Occipital lobe (tissue), 2 donors: ENCODE measurements around the gene EEFSEC. TPM values are rescaled to one million over a fixed set of nuclear protein-coding genes. Genes with fewer than 3 reads are reported as not detected.
"Not testable (repeated sequence)": the region's sequence is repeated elsewhere in the genome, so short reads cannot be mapped to it uniquely, and the experiment has no call there.

ENCODE experiments used
- DNase-seq: peaks from one replicate; lab custom pipeline; 2025; lab: John Stamatoyannopoulos, UW
- total RNA-seq: library from RNA; depleted of rRNA; stranded (reverse); fragments of >200 nt; gene quantifications from one replicate; pipeline ENCODE4 v1.2.3, GENCODE V29; 2014

Gene EEFSEC
- total RNA-seq, 1 donor from 2014 or later, result 5.1 TPM

DNA sequence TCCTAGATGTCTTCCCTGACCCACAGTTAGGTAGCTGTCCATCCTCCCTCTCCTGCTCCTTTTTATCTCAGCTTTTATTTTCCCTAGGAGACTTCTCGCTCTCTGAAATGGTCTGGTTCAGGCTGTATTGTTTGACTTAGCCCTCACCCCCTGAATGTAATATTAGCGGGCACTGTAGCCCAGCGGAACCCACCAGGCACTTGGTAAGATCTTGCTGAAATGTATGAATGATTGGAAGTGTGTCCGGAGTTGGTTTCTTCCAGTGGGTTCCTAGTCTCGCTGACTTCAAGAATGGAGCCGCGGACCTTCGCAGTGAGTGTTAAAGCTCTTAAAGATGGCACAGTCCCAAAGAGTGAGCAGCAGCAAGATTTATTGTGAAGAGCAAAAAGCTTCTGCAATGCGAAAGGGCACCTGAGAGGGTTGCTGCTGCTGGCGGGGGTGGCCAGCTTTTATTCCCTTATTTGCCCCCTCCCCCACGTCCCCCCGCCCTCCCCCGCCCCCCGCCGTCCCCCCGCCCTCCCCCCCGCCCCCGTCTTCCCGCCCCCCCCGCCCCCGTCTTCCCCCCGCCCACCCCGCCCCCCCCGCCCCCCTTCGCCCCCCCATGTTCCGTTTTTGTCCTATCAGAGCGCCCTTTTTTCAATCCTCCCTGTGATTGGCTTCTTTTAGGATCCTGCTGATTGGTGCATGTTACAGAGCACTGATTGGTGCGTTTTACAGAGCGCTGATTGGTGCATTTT is 694 bp upstream of the EEFSEC start:
- DNase-seq, result no peak

DNA sequence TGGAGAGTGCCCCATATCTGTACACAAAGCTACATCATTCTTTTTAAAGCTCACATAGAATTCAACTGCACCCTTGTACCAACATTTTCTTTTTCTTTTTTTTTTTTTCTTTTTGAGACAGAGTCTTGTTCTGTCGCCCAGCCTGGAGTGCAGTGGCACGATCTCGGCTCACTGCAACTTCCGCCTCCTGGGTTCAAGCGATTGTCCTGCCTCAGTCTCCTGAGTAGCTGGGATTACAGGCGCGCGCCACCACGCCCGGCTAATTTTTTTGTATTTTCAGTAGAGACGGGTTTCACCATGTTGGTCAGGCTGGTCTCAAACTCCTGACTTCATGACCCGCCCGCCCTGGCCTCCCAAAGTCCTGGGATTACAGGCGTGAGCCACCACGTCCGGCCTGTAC is 1.1 kb downstream of the EEFSEC start:
- not testable (repeated sequence) for DNase-seq

DNA sequence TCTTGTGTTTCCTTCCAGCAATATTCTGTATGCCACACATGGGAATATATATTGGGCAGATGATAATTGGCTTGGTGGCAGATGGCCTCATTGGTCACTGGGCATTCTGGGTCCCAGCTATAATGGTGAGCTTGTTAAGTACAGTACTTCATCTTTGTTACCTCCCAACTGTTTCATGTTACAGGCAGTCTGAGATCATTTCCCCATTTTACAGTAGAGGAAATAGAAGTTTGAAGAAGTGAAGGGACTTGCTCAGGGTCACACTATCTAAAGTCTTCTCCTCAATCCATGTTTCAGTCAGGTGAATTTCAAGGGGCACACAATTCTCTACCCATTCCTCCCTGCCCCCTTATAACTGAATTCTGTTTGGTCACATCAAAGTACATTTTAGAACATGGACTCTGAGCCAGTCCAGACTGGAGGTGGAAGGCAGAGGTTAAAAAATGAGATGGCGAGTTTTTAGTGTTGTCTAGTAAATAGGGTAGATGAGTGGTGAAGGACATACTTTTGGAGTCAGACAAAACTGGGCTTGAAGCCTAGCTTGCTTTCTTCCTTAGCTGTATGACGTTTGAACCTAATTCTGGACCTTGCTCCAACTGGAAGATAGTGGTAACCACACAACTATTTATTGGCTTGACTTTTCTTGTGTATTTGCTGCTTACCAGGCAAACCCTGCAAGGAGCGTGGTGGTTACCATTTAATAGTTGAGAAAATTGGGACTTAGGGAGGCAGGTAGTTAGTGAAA is 2.5 kb downstream of the EEFSEC start:
- no peak for DNase-seq

DNA sequence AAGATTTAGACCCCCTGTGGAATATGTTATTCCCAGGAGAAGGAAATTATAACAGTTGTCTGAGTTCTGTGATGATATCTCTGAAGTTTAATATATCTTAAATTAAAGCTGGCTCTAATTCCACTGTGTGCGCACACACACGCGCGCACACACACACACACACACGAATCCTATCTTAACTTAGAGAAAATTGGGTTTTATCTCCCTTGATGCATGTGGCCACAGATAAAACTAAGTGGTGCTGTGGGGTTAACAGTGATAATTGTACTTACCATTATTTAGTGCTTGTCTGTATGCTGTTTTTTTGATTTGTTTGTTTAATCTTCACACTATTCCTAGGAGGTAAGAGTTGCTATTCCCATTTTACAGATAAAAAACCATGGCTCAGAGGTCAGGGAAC is 7.4 kb downstream of the EEFSEC start:
- DNase-seq, result no peak

DNA sequence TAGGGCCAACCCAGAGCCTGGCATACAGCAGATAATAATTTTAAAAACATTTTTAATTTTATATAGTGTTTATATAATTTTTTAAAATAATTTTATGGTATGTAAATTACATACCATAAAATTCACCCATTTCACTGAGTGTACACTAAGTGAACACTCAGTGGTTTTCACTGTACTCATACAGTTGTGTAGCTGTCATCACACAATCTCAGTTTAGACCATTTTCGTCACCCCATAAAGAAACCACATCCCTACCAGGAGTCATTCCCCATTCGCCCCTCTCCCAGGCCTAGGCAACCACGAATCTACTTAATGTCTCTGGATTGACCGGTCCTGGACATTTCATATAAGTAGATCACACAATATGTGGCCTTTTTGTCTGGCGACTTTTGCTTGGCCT is 10.2 kb downstream of the EEFSEC start:
- DNase-seq, result no peak

DNA sequence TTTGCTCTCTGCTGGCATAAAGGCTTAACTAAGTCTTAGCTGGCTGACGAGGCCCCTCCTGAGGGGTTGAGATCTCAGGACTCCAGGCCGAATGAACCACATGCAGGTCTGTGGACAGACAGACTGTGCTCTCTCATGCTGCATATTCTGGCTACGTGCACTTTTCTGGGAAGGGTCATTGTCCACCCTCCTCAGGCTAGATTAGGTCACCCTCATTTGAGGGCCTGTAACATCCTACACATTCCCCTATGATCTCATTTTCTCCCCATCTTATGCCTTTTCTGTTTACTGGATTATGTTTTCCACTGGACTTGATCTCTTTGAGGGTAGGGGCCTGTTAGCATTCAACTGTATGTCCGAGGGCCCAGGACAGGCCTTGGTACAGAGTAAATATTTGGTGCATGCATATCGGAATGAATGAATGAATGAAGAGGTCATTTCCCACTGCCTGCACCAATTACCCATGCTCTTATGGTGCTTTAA is 13.7 kb downstream of the EEFSEC start:
- no peak for DNase-seq

DNA sequence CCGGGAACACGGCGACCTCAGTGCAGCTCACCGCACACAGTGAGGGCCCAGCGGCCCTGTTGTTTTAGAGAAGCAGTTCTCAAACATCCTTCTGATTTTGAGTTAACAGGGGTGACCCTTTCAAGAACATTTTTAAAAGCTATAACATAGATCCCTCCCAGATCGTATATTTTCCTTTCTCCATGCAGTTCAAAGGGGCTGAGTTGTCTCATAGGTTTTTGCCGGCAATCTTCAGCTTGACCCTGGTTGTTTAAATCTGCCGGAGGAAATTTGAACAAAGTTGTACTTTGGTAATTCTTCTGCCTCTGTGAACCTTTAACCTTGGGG is 14.3 kb downstream of the EEFSEC start:
- no peak for DNase-seq

DNA sequence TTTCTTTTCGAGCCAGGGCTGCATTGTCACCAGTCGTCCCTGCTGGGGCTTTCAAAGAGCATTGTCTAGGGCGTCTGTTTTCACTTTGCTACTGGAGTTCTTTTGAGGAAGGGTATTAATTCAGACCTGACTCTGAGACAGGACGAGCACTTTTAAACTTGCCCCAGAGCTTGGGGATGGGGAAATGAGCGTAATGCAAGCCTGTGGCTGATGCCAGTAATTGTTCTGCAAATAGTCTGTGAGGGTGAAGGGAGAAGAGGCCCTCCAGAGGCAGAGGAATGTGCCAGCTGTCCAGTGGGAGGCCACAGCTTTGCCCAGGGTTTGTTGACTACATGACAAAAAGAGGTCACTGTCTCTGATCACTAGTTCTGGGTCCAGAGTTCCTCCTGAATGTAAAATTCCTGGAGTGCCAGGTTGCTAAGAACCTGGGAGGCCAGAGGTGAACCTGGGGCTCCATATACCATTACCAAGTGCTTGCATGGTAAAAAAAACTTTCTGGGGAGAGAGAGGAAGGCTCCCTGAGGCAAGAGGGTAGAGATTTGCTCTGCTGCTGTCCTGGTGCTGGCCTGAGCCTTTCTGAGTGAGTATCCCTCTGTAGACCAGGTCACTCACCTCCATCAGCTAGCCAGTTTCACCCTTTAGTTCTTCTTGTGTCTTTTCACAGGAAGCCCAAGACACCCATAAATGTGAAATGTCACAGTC is 14.8 kb downstream of the EEFSEC start:
- no peak for DNase-seq

DNA sequence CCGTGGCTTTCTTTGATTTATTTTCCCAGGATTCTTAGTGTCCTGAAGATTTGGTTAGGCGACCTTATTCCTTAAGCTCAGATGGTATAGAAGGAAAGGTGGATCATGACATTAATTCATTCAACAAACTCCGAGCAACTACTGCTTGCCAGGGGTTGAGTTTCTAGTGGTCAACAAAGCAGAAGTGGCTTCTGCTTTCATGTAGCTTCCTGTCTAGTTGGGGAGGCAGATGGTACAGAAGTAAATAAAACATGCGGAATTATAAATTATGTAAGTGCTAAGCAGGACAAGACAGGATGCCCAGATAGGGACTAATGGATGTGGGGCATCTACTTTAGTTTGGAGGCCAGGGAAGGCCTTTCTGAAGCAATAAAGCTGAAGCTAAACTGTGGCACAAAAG is 15.6 kb downstream of the EEFSEC start:
- no peak for DNase-seq

DNA sequence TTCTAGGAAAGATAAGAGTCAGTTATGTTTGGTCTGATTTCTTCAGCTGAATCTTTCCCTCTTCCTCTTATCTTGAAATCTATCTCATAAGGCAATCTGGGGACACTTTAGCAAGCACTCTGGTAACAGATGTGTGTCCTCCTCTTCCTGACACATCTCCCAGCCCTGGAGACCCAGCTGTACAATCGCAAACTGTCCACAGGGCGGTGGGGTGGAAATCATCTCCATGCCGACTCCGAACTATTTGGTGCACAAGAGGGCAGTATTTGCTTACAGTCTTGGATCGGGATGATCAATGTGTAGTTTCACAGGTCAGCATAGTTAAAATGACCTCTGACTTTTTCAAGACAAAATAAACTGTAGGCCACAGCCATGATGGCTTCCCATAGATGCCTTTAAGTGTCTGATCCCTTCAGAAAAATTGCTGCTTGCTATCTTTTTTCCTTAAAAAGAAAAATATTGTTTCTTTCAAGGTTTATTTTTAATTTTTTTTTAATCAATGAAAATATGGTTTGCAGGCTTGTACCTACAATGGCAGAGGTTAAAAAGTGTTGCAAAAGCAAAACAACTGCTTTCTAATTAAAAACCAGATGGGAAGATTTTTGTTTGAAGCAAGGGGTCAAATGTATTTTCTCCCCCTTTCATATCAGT is 17.7 kb downstream of the EEFSEC start:
- DNase-seq, result peak; percentile 7

DNA sequence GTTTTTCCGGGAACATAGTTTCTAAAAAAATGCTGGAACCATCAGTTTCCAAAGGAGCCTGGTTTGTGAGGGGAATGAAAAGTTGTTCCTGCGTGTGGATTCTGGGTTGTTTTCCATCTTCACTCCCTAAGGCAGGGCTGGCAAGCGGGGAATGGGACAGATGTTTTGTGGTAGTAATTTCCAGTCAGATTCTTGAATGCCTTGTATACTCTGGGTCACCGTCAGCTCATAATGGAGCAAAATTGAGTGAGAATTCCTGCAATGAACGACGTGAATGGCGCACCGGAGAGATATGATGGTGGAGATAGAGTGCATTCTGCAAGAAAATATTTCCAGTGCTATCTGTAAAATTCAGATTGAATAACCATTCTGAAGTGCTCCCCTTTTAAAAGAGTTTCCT is 19.9 kb downstream of the EEFSEC start:
- no peak for DNase-seq

DNA sequence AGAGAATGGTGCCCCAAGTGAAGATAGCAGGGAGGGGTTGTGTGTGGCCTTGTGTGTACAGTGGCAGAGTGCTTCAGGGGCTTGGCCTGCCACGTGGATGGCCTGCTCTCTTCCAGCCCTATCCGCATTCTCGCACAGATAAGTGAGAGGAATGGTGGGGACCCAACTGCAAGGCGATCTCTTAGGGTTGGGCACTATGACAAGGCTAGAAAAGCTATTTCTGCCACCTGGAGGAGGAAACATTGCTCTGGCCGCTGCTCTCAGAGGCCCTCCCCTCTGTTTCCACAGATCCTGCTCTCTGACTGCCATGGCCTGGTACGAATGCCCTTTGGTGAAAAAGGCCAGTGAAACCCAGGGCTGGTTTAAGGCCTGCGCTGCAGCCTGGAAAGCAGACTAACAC is 20.6 kb downstream of the EEFSEC start:
- no peak for DNase-seq

DNA sequence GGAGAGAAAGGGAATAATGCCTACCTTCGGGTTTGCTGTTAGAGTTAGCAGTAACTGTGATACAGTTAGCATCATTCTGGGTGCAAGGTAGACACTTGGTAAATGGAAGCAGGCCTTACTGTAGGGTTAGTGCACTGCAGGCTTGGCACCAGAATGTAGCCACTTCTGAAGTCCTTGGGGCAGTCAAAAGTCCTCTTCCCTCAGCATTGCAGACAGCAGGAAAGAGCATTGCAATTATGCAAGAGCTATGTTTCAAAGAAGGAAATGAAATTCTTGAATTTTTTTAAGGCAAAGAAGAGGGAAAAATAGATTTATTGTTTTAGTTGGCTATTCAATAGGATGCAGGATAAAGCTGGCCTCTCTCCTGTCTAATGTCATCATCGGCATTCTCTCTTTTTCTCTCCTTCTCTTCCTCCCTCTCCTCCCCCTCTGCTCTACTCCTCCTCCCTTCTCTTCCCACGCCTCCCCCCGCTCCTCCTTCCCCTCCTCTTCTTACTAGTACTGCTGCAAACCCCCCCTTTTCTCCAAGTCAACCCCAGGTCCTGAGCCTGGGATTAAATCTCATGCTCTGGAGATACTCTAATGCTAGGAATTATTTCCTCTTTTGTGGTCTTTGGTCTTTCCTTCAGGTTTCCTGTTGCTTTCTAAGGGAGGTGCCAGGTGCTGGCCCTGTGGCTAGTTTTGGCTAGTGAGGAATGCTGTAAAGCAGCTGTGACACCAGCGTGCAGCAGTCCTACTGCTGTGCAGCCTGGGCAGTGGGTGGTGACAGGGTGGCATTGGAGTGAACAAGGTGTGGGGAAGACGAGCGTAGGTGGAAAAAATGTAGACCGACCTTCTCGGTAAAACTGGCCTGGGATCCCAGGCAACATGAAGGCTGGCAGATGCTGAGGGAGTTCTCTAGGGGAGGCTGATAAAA is 21.7 kb downstream of the EEFSEC start:
- DNase-seq, result no peak

DNA sequence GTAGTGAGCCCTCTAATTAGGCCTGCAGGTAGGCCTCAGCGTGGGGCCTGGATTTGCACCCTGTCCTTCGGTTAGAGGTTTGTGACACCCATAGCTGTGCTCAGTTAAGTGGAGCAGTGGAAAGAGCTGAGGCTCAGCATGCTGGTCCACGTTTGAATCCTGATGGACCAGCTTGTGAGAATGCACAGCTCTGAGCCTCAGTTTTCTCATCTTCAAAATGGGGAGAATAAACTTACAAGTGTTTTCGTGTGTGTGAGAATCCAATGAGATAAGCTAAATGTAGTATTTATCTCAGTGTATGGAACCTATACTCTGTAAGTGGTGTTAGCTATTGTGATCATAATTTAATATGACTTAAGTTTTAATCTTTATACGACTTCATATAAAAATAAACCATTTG is 22.5 kb downstream of the EEFSEC start:
- no peak for DNase-seq

DNA sequence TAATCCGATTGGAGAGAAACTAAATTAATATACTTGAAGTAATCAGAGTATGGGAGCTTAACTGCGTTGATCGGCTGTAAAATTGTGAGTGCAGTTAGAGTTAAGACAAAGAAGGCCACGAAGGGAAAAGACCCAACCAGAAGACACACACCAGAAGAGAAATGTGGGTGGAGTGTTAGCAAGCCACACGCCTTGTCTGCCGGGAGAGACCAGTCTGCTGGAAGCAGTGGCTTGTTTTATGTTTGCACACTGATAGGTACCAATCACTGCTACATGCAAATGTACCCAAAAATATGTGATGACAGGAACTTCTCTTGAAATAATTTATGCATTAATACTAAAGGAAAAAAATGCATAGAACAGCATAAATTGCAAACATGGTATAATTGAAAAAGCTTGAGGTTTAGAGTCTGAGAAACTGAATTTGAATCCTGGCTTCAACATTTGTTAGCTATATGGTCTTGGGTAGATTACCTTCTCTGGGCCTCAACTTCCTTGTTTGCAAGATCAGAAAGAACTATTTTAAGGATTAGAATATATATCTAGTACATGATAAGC is 23.1 kb downstream of the EEFSEC start:
- DNase-seq, result no peak

DNA sequence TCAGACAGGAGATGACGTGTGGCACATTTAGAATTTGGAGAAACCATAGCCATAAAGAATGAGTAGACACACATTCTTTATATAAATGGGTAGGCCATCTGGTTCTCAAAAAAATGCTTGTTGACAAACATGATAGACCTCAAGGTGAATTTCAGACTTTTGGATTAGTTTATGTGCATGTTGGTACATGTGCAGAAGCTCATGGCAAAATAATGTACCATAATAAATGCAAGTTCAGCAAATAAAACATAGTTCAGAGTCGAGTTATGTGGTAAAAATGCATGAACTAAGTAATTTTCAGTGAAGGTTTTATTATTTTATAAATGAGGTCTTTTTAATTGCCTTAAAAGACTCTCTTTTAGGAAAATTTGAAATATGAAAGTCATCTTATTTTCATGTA is 24.6 kb downstream of the EEFSEC start:
- no peak for DNase-seq

DNA sequence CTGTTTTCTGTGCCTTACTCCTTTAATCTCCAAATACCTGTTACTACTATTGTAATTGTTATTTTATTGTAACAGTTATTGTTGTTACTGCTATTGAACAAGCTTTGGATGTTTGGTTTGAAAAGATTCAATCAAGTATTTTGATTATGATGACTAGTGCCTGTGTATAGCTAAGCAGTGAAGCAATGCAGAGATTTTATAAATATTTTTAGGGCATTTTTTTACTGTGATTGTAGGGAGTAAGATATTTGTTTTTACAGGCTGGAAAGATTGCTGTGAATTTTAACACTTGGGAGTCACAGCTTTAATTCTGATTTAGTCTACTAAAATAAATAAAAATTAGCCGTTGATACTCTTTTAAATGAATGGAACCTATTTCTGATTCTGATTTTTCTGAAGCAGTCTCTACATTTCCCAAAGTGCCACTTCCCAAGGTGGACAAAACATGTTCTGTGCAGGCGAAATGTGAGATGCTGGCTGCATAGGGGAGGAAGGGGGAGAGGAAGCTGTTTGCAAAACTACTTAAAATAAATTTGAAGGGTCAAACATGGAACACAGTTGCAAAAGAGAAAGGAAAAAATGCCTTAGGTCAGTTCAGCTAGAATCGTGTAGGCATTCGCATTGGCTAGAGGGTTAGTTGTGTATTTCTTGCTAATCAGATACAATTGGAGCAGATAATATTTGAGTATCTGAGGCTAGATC is 25.7 kb downstream of the EEFSEC start:
- no peak for DNase-seq

DNA sequence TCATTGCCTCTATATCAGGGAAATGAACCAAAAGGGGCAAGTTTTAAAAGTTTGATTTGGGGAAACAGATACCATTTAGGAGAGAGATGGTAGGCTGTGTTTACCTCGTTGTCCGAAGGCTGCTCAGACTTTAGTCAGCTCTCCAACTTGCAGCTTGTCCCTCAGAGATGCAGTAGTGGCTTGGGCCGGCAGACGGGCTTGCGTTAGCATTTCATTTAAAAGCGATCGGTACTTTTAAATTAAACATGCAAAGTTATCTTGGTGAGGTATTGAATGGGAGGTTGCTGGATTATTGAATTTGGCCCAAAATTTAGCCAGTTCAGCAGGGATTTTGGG is 26.2 kb downstream of the EEFSEC start:
- DNase-seq, result no peak

DNA sequence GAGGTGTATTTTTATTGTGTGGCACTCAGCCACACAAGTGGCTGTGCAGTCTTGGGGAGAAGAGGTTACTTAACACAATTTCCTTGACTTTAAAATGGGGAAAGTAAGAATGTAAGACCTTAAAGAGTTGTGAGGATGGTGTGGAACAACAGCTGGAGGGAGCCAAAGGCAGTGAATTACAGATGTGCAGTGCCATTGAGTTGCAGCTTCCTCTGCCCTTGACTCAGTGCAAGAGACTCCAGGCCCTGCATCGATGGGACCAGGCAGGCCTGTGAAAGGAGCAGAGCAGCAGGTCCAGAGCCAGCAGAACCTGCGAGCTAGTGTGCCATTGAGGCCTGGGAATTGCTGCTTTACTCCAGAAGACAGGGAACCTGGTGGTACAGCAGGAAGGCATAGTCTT is 27.2 kb downstream of the EEFSEC start:
- DNase-seq, result no peak

DNA sequence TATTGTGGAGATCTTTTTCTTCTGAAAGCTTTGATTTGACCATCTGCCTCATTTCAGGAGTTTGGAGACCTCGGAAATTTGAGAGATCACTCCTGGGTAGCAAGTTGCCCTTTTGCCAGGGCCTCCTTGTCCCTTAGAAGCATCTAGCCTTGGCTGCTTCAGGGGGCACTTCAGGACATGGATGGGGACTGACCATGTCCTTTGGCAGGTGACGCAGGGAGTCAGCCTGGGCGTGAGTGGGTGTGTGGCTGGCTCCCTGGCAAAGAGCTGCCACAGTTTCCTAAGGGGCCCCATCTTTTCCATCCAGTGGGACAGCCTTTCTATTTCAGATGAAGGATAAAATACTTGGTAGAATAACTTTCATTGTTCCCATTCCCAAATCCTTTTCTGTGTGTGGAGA is 27.6 kb downstream of the EEFSEC start:
- DNase-seq, result no peak
